Transverse colon (tissue), 4 donors: ENCODE results near the gene FRS3.

Source experiments
- CTCF ChIP-seq, 5 experiments: fragments of 200-600 bp in 3 of 5; fragments of 450-650 bp in 2 of 5; sonication (generic) in 3 of 5; IDR thresholded peaks; 1 replicate in 2 of 5; 2 replicates in 3 of 5; pipeline ENCODE4 v1.5.1; 2016 to 2017; ENCODE audit warnings: antibody characterized with exemption in 5 of 5, inconsistent platforms in 3 of 5, mild to moderate bottlenecking in 2 of 5, moderate library complexity in 1 of 5
- POLR2A ChIP-seq: fragments of 450-650 bp; IDR thresholded peaks from one replicate; pipeline ENCODE4 v1.6.1; 2016; ENCODE audit warnings: antibody characterized with exemption, mild to moderate bottlenecking, moderate library complexity
- POLR2AphosphoS5 ChIP-seq, 3 donors: sonication (generic); formaldehyde crosslinking; IDR thresholded peaks; one replicate each; pipeline ENCODE4 v1.6.1; 2016; ENCODE audit warnings: antibody characterized with exemption in 3 of 3

- TF ChIP-seq CTCF (IDR thresholded peaks at IDR 0.05): no peak
- no peak for TF ChIP-seq POLR2AphosphoS5 (IDR thresholded peaks at IDR 0.05)
- no peak for TF ChIP-seq POLR2A
Observed at GRCh38 chr6:41785689-41786450, 6.2 kb upstream of the FRS3 start.
